GM21529 (cell line): Measurements from ENCODE around the gene MBD2.
A peak's percentile ranks its signal among the peaks of the same experiment; 100 is the strongest.
"Not testable (repeated sequence)": the region's sequence is repeated elsewhere in the genome, so short reads cannot be mapped to it uniquely, and the experiment has no call there.

Experiments used
- ATAC-seq: cut with Tn5 transposase; IDR thresholded peaks from one replicate; pipeline ENCODE4 v1.9.1; 2021; ENCODE audit not compliant: unreplicated experiment

MBD2 gene

DNA sequence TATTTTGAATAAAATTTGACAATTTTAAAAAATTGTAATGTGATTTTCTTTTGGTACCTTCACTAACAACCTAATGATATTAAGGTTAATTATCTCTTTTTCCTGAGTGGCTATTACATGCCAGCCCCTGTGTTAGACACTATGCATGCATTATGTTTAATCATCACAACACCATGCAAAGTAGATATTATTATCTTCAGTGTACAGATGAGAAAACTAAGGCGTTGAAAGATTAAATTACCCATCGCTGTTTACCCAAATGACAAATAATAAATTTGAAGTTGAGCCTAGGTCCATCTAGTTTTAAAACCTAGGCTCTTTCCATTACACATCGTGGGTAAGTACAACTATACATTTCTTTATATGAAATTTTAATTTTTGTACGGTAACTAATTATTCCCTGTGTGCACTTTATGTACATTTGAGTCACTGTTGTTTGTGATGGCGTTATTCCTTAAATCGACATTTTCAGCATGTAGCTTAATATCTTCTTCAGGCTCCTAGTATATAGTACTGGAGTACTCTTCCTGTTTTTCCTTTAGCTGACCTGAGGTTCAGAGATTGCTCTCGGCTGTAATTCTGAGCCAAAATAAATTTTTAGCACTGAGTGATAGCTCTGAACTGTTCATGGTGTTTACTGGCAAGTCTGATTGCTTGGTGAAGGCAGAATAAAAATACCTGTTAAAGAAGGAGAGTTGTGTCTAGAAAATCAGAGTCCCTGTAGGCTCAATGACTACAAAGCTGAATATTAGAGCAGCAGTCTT, 13.9 kb upstream of the MBD2 start:
- no peak for ATAC-seq

DNA sequence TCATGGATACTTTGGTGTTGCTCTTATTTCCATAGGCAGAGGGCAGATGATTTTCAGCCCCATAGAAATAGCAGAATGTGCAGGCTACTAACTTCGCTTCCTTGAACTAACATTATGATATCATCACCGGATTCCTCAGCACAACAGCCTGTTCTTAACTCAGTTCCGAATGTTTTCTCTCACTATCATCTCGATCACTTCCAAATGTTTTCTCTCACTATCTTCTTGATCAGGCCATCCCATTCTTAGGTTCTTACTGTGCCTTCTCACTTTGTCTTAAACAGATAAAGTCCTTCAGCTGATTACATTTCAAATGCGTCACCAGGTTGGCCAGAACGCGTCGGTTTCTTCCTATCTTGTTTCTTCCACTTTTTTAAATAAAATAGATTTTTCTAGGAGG, 11.4 kb upstream of the MBD2 start:
- ATAC-seq: no peak

DNA sequence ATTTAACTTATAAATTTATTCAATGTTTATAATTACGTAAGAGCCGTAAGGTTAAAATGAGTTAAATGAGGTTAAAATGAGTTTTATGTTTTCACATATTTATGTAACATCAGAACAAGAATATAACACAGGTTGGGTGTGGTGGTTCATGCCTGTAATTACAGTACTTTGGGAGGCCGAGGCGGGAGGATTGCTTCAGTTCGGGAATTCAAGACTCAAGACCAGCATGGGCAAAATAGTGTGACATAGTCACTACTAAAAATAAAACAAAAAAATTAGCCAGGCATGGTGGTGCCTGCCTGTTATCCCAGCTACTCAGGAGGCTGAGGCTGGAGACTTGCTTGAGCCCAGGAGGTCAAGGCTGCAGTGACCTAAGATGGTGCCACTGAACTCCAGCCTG, 9.3 kb upstream of the MBD2 start:
- ATAC-seq: no peak

DNA sequence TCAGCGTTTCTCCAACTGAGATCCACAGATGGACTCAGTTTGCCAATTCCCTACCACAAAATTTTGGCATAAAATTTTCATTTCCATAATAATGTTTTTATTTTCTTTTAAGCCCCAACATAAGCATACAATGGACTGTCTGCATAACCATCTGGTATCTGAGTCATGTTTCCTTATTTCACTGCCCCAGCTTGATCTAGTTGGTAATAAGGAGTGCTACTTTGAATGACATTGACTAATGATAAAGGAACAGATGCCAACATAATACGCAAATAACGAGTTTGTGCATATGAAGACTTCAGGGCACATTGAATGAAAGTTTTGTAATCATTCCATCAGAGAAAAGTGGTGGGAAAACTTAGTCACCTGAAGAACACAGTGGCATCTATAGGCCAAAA, 8.8 kb upstream of the MBD2 start:
- no peak for ATAC-seq

DNA sequence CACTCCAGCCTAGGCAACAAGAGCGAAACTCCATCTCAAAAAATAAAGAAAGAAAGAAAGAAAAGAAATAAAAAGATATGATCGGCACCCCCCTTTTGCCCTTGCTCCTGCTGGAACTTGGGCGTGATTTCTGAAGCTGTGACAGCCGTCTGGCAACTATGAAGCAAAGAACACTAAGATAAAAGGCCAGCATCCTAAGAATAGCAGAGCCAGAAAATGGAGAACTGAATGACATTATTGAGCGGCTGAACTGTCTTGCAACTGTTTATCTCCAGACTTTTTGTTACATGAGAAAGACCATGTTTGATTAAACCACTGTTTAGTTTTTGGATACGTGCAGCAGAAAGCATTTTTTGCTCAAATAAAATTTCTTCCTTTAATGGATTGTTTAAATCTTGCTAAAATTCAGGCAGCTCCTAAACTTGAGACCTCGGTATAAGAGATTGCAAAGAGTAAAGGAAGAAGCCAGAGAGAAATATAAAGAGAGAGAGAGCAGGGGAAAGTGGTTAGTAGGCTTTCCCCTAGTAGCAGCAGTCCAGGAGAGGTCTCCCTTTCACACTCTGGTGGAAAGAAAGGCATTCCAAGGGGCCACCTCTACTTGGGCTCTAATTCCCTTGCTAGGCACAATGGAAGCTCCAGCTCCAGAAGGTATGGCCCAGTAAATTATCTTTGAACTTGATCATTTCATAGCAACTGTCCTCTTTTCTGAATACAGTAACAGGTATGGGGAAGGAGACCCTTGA, 8.2 kb upstream of the MBD2 start:
- no peak for ATAC-seq

DNA sequence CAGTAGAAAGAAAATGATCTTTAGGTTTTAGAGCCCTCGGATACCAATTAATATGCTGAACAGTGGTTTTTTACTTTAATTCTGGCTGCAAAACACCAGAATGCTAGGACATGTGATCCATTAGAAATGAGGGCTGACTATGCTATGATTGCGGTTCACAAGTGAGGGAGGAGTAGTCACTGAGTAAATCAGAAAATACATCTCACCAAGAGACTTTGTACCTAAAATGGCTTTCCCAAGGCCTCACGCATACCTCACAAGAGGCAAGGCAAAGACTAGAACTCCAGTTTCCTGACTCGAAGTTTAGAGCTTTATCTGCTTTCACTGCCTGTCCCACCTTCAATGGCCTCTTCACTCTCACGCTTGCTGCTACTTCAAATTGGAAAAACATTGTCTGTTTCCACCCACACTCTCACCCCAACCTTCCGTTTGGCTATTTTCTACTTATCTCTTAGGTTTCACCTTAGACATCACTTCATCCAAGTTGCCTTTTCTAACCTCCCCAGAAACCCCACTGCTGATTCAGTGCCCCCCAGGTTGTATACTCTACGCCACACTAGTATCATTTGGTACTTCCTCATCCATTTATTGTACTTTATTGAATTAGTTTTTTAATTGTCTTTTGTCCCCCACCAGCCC, 5.1 kb upstream of the MBD2 start:
- ATAC-seq: peak; percentile 34

DNA sequence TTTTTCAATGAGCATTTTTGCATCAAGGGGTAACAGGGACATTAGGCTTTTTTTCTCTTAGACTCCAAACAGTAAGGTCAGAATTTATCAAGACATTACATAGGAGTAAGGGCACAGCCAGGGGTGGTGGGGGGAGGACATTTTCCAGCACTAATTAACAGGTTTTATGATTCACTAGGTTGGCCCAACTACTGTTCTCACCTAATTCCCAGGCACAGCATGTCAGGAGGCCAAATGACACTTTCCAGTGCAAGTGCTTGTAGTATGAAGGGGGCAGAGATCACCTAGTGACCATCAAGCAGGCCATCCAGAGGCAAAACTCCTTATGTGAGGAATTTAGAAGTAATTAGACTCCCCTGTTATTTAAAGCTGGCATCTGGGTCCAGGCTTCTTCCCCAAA, 3.9 kb upstream of the MBD2 start:
- no peak for ATAC-seq

DNA sequence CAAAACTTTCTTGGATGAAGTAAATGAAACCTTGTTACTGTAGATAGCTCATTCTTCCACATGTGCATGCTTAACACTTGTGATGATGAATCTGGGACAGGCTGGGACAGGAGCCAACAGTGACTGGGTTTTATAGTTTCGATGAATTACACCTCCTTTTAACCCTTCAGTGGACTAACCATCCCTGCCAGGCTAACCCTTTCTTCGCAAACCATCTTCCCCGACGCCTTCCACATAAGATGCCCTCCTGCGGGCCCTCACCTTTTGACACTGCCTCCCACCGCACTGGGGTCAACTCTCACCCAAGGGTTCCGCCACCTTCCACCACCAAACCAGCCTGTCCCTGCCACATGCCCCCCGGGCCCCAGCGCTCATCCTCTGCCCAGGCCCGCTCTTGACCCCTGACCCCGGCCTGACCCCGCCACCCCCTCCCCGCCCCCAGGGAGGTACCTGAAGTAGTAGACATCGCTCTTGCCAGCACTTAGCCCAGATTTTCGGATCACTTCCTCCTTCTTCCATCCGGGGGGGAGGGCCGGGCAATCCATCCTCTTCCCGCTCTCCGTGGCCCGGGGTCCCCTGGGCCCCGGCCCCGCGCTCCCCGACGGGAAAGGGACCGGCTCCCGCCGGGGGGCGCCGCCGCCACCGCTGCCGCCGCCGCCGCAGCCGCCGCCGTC, 764 bp downstream of the MBD2 start:
- ATAC-seq: peak; percentile 12

DNA sequence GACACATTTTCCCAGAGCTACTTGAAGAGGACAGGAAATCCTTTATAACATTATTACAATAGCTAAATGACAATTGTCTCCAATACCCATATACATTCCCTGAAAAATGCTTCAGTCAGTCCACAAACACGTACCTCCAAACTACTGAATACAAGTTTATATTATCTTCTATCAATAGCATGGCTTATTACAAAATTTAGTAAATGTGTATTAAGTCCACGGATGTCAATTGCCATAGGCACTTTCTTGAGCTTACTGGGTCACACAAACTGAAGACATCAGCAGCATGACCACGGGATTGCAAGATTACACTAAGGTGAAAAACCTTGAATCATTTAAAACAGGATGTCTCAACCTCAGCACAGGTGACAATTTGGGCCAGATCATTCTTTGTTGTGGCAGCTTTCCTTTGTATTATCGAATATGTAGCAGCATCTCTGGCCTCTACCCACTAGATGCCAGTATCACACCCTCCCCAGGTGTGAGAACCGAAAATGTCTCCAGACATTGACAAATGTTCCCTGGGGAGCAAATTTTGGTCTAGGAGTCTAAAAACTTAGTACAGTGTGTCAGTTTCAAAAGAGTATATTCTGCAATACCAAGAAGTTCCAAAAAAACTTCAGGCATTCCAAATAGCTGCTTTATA, 1.4 kb downstream of the MBD2 start:
- peak; percentile 28 for ATAC-seq

DNA sequence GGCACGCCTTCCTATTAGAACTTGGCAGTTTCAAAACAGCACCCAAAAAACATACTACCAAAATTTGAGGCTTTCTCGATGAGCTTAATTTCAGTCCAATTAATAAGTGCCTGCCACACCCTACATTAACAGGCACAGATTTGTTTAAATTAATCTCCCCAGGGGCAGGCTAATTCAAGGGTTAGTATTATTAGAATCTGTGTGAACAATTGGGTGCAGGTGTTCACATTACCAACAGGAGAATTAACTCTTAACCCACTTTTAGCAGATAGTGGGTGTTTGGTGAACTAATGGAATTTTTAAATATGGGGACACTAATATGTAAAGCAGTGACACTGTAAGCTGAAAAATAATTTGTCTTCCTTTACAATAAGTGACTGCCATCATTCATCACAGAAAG, 4.1 kb downstream of the MBD2 start:
- ATAC-seq: no peak

DNA sequence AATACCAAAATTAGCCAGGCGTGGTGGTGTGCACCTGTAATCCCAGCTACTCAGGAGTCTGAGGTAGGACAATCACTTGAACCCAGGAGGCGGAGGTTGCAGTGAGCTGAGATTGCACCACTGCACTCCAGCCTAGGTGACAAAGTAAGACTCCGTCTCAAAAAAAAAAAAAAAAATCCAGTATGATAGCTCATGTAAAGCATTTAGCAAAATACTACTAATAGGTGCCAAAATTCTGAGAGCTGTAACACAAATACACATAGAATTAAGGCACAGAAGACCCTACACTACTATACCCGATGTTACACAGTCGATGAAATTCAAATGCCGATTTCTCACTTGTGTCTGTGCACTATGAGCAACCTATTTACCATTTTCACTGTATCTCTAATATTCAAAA, 5.7 kb downstream of the MBD2 start:
- not testable (repeated sequence) for ATAC-seq

DNA sequence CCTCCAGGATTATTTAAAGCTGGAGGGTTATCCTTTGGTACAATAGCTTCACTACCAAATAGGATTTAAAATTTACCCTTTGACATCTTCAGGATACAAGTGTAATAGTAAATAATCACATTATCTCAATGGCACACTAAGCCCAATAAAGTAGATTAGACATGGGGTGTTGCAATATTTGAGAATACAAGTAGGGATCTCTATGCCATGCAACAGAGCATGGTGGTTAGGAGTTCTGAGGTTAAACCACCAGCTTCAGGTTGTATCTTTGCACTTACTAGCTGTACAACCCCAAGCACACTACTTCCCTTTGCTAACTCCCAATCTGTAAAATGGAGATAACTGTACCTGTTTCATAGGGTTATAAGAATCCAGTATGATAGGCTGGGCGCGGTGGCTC, 6.2 kb downstream of the MBD2 start:
- ATAC-seq: no peak

DNA sequence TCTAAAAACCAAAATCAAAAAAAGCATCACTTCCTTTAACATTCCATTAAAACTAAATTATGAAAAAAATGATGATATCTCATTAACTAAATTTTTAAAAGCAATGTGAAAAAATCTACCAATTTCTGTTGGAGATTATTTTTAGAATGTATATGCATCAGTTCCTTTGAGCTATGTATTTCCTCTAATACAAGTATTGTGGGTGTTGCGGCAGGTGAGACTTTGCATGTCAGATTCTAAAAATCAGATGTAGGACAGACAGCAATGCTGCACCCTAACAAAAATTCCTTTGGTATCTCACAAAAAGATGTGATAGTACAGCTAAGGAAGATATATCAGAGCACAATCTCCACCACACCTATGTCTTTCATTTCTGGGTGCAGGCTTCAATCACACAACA, 6.8 kb downstream of the MBD2 start:
- peak; percentile 55 for ATAC-seq

DNA sequence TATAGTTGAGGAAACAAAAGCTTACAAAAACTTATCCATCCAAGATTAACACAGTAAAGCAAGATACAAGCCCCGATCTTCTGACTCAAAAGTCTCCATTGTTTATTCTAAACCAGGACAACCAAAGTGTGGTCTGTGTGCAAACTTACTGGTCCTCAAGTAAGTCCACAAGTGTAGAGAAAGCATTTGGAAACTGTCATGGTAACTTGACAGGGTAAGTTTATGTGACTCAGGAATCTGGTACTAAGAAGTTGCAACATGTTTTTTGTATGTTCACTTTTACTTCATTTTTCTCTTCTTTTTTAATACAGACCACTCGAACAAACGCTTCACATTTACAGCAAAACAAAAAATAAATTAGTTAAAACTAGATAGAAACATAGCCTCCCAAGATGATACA, 9.4 kb downstream of the MBD2 start:
- no peak for ATAC-seq

DNA sequence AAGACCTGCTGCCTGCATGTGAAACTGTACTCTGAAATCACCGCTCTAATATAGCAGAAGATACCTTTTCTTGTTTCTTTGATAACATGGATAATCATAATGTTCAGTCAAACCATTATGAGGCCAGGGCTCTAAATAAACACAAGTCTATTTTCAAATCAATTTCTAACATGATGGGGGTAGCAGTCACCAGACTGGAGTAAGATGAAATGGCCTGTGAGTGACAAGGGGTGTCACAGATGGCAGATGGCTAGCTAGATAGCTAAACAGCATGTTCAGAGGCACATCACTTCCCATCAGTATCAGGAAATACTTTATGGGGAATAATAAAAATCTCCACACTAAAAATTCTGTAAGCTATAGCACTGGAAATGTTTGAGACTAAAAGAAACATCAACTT, 14.0 kb downstream of the MBD2 start:
- ATAC-seq: peak; percentile 39

DNA sequence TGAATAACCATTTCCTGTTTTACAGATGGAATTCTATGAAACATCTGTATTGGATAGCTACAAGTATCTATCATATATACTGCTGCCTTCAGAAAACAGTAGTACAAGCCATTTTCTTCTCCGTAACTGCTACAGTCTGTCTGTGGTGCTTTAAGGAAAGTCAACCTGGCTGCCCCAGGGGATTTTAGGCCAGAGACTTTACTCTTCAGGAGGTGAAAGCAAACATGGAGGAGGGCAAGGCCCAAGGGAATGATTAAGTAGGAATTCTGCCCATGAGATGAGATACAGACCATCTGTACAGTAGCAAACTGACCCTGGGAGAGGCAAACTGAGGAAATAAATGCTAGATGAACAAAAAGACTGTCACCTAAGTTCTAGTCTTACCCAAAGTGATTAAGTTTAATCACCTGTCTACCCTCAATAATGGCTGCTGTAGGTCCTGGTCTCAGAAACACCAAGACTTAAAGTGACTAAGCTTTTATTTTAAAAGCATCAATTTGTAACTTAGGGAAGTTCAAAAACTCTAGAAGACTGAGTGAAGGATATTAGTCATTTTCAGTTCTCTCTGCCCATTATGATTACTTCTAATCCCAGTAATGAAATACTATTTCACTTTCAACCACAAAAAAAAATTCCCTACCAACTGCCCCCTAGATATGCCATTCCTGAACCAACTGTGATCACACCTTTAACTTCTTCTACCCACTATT, 14.8 kb downstream of the MBD2 start:
- peak; percentile 79 for ATAC-seq

DNA sequence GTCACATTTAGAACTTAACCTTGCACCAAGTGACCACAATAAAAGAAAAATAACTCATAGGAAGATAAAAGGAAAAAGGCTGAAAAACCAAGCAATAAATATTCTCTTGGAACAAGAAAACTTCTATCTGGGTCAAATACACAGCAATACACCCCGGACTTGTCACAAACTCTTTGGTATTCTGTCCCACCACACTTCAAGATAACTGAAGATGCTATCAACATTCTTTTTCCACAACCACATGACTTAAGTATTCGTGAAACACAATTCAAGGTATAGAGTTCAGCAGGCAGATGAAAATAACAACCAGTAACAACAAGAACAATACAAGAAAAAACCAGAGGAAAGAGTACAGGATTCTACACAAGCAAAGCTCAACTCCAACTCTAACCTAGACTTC, 18.0 kb downstream of the MBD2 start:
- ATAC-seq: no peak

DNA sequence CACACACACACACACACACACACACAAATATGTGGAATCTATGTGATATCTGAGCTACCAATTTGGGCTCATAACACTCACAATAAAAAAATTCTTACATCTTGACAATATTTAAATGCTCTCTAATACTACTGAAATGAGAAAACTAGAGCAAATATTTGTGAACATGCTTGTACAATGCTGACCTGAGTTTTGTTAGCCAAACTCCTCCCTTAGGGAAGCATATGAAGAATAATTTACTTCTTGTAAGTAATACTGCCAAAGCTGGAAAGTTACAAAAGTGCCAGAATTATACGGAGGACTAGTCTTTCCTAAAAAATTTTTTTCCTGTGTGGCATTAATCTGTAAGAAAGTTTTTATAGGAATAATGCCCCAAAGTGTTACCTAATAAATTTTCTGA, 18.5 kb downstream of the MBD2 start:
- no peak for ATAC-seq

DNA sequence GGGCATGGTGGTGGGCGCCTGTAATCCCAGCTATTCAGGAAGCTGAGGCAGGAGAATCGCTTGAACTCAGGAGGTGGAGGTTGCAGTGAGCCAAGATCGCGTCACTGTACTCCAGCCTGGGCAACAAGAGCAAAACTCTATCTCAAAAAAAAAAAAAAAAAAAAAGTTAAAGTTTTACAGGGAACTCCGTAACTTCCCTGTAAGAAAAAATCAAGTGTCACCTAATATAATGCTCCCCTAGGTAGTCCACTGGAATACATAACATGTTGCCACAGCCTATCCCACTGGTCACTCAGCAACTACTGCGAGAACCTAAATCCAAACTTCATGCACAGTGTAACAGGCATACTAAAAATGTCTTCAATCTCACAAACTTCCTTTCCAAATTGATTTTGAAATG, 19.0 kb downstream of the MBD2 start:
- not testable (repeated sequence) for ATAC-seq

DNA sequence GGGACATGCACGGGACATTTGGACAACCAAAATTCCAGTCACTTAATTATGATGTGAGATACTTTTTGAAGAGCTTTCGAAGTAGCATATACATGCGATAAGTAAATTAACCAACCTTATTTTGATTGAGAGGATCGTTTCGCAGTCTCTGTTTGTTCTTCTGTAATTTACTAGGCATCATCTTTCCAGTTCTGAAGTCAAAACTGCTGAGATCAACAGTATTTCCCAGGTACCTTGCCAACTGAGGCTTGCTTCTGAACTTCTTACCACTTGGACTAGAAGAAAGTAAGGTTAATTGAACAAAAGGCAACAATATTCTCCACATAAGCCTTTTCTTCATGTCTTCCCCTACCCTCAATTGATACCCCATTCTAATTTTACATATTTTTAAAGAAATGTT, 19.6 kb downstream of the MBD2 start:
- no peak for ATAC-seq

DNA sequence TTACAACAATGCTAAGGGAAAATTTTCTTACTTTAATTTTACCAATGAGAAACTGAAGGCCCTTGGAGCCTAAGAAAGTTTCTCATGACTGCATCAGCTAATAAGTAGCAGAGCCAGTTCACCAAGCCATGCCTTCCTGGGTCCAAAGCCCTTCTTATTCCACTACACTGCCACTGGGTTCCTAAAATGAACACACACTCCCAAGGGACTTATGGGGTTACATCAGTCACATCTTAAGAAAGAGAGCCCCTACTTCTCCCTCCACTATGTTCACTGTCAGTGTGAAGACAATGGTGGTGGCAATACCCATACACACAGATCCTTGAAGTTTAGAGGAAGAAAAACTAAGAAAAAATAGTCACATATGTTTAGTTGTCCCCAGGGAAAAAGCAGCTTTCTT, 20.6 kb downstream of the MBD2 start:
- ATAC-seq: peak; percentile 76
